Measurements from ENCODE around the gene KCNQ2.

The KCNQ2 gene

GRCh38 chr20:63471981-63472831, at the start of gene KCNQ2:
Gene KCNQ2, minus strand, starts transcription at chr20:63472655. Its CDS starts 192 bp downstream, at chr20:63472463.
- DNase-seq = no peak

- no peak for DNase-seq
Measured at GRCh38 chr20:63521602-63522001, 49.1 kb upstream of the KCNQ2 start.

GRCh38 chr20:63520934-63521601, 48.6 kb upstream of the KCNQ2 start:
- DNase-seq = peak; percentile 30

- peak; percentile 78 for DNase-seq
Measured at GRCh38 chr20:63520504-63520933, 48.1 kb upstream of the KCNQ2 start, which contains the start of gene PPDPF. Gene PPDPF, plus strand, starts transcription at chr20:63520765. Its CDS starts 544 bp downstream, at chr20:63521309.

GRCh38 chr20:63519668-63520503, 47.4 kb upstream of the KCNQ2 start:
- DNase-seq = no peak

- DNase-seq = no peak
Measured at GRCh38 chr20:63518946-63519667, 46.7 kb upstream of the KCNQ2 start.

GRCh38 chr20:63518351-63518861, 46.0 kb upstream of the KCNQ2 start:
- no peak for DNase-seq

- DNase-seq = no peak
Measured at GRCh38 chr20:63517376-63518309, 45.2 kb upstream of the KCNQ2 start.

GRCh38 chr20:63514520-63514919, 42.1 kb upstream of the KCNQ2 start:
- DNase-seq = peak; percentile 33

- no peak for DNase-seq
Measured at GRCh38 chr20:63513207-63513606, 40.8 kb upstream of the KCNQ2 start.

- DNase-seq = no peak
Measured at GRCh38 chr20:63509088-63509564, 36.7 kb upstream of the KCNQ2 start.

- no peak for DNase-seq
Measured at GRCh38 chr20:63508072-63508768, 35.8 kb upstream of the KCNQ2 start.

GRCh38 chr20:63507083-63507743, 34.8 kb upstream of the KCNQ2 start:
- no peak for DNase-seq

- no peak for DNase-seq
Measured at GRCh38 chr20:63505723-63506122, 33.3 kb upstream of the KCNQ2 start.

- DNase-seq = no peak
Measured at GRCh38 chr20:63505281-63505680, 32.8 kb upstream of the KCNQ2 start.

GRCh38 chr20:63504642-63505041, 32.2 kb upstream of the KCNQ2 start:
- no peak for DNase-seq

- DNase-seq = no peak
Measured at GRCh38 chr20:63503524-63503923, 31.1 kb upstream of the KCNQ2 start.

GRCh38 chr20:63502671-63503172, 30.3 kb upstream of the KCNQ2 start:
- no peak for DNase-seq
